ENCODE results near the gene FRK.

DNA sequence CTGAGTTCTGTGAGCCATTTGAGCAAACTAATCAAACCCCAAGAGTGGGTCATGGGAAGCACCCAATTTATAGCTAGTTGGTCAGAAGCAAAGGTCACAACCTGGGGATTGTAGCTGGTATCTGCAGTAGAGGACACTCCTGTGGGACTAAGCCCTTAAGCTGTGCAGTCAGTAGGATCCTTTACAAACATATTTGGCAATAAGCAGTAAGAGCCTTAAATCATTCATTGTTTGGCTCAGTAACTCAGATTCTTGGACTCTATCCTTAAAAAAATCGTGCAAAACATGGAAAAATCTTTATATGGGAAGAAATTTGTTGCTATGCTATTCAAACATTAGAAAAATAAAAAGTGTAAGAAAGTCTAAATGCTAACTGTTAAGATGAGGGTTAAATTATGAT is 29.9 kb downstream of the FRK start:
- TF ChIP-seq CTCF (IDR thresholded peaks at IDR 0.05) (no peak), POLR2A (IDR thresholded peaks at IDR 0.05) (no peak)

Data from lower leg skin (tissue), 3 donors.